HuH-7.5 (cell line): ENCODE measurements around the gene MYH3.
"Not testable (repeated sequence)": the region's sequence is repeated elsewhere in the genome, so short reads cannot be mapped to it uniquely, and the experiment has no call there.

Experiments
- DNase-seq: peaks from one replicate; pipeline ENCODE4 v3.0.0; 2011; ENCODE audit warnings: low spot score

MYH3 gene

GRCh38 chr17:10657148-10657547 lies at the start of gene MYH3:
MYH3 (minus strand) TSS chr17:10657309; CDS start chr17:10655064, 2,245 bp downstream.
- no peak for DNase-seq

- no peak for DNase-seq
Observed at GRCh38 chr17:10705727-10706126, 48.6 kb upstream of the MYH3 start.

- DNase-seq, result no peak
Observed at GRCh38 chr17:10702574-10702973, 45.5 kb upstream of the MYH3 start.

- no peak for DNase-seq
Observed at GRCh38 chr17:10699856-10700255, 42.7 kb upstream of the MYH3 start.

GRCh38 chr17:10698096-10698818 lies 41.1 kb upstream of the MYH3 start:
- DNase-seq, result no peak

- DNase-seq, result peak; percentile 71
Observed at GRCh38 chr17:10697092-10698081, 40.3 kb upstream of the MYH3 start, which contains the start of the genes ADPRM and SCO1. ADPRM (plus strand) TSS chr17:10697594; CDS start chr17:10704927, 7,333 bp downstream. SCO1 (minus strand) TSS chr17:10697533; CDS start chr17:10697507, 26 bp downstream.

- DNase-seq, result not testable (repeated sequence)
Observed at GRCh38 chr17:10695875-10696407, 38.8 kb upstream of the MYH3 start.

- DNase-seq, result no peak
Observed at GRCh38 chr17:10687499-10687898, 30.4 kb upstream of the MYH3 start.

GRCh38 chr17:10683853-10684252 lies 26.7 kb upstream of the MYH3 start:
- no peak for DNase-seq

- no peak for DNase-seq
Observed at GRCh38 chr17:10681866-10682446, 24.8 kb upstream of the MYH3 start.

GRCh38 chr17:10674704-10675103 lies 17.6 kb upstream of the MYH3 start:
- DNase-seq, result no peak

- DNase-seq, result no peak
Observed at GRCh38 chr17:10673312-10673711, 16.2 kb upstream of the MYH3 start.

- no peak for DNase-seq
Observed at GRCh38 chr17:10668775-10669174, 11.7 kb upstream of the MYH3 start.

- DNase-seq, result no peak
Observed at GRCh38 chr17:10666906-10667305, 9.8 kb upstream of the MYH3 start.

GRCh38 chr17:10664571-10664970 lies 7.5 kb upstream of the MYH3 start:
- DNase-seq, result no peak

- DNase-seq, result no peak
Observed at GRCh38 chr17:10663231-10663630, 6.1 kb upstream of the MYH3 start.

- no peak for DNase-seq
Observed at GRCh38 chr17:10661437-10661836, 4.3 kb upstream of the MYH3 start.

- DNase-seq, result no peak
Observed at GRCh38 chr17:10657879-10658278, 770 bp upstream of the MYH3 start.

GRCh38 chr17:10653987-10654386 lies 3.1 kb downstream of the MYH3 start:
- no peak for DNase-seq

- no peak for DNase-seq
Observed at GRCh38 chr17:10652984-10653659, 4.0 kb downstream of the MYH3 start.

- DNase-seq, result no peak
Observed at GRCh38 chr17:10651927-10652326, 5.2 kb downstream of the MYH3 start.

GRCh38 chr17:10649602-10650001 lies 7.5 kb downstream of the MYH3 start:
- DNase-seq, result no peak
